Ishikawa (cell line): ENCODE results near the gene PKNOX2.

Experiments
- CEBPB ChIP-seq: IDR thresholded peaks from 2 replicates; pipeline ENCODE4 v1.6.1; 2012
- CREB1 ChIP-seq: IDR thresholded peaks from 2 replicates; pipeline ENCODE4 v1.6.1; 2012; ENCODE audit warnings: low read depth
- EGR1 ChIP-seq: IDR thresholded peaks from 2 replicates; pipeline ENCODE4 v1.6.1; 2012
- EP300 ChIP-seq: IDR thresholded peaks from 2 replicates; pipeline ENCODE4 v1.6.1; 2012; ENCODE audit warnings: borderline replicate concordance
- FOXM1 ChIP-seq: IDR thresholded peaks from 2 replicates; pipeline ENCODE4 v1.6.1; 2012; ENCODE audit warnings: low read depth, borderline replicate concordance
- NFIC ChIP-seq: IDR thresholded peaks from 2 replicates; pipeline ENCODE4 v1.6.1; 2012
- RAD21 ChIP-seq: IDR thresholded peaks from 2 replicates; pipeline ENCODE4 v1.6.1; 2012; ENCODE audit warnings: low read depth
- TAF1 ChIP-seq: IDR thresholded peaks from 2 replicates; pipeline ENCODE4 v1.6.1; 2012; ENCODE audit warnings: low read depth, mild to moderate bottlenecking
- TCF12 ChIP-seq: IDR thresholded peaks from 2 replicates; pipeline ENCODE4 v1.6.1; 2012; ENCODE audit warnings: low read depth
- TEAD4 ChIP-seq: IDR thresholded peaks from 2 replicates; pipeline ENCODE4 v1.6.1; 2012
- YY1 ChIP-seq: IDR thresholded peaks from 2 replicates; pipeline ENCODE4 v1.6.1; 2012; ENCODE audit warnings: low read depth
- ZBTB7A ChIP-seq: IDR thresholded peaks from 2 replicates; pipeline ENCODE4 v1.6.1; 2012; ENCODE audit warnings: low read depth
- TF ChIP-seq, protein P1 (sequence below): IDR thresholded peaks from 2 replicates; pipeline ENCODE4 v1.6.1; 2012; ENCODE audit warnings: low read depth, mild to moderate bottlenecking
- TF ChIP-seq, protein P2 (sequence below): IDR thresholded peaks from 2 replicates; pipeline ENCODE4 v1.6.1; 2012
- TF ChIP-seq, protein P3 (sequence below): IDR thresholded peaks from 2 replicates; pipeline ENCODE4 v1.6.1; 2012

PKNOX2 gene

DNA sequence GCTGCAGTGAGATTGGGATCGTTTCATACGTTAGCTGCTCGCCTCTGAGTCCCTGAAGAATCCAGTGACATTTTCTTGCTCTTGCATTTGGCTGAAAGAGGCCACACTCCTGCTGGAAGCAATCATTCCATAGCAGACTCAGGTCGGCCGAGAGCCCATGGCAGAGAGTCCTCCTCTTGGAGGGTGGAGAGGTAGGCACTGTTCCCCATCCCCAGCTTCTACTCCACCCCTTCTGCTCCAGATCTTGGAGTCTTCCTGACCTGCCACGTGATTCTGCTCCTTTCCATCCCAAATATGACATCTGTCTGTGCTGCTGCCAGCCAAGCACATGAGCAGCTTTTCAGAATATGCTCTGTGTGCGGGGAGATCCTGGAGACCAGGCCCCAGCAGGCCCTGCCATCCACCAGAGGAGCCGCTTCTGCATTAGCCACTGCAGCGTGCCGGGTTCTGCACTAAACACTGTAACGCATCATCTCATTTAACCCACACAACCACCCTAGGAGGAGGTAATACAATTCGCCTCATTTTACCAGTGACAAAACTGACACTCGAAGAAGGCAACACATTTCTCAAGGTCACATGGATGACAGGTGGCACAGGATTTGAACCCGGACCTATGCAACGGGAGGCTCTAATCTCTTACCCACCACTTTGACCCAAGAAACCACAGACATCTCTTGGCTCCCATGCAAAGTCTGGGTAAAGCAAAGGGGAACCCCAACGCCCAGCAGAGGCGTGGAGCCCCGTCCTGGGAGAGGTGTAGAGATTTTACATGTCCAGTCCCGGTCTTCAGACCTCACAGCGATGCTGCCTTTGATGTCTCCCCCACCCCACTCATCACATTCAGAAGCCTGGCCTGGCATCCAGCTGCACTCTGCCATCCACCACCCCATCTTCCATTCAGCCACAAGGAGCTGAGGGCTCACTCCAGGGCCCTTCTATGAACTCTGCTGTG is 252.7 kb downstream of the PKNOX2 start:
- TF ChIP-seq RAD21 (no peak), TCF12 (no peak), ZBTB7A (no peak), TEAD4 (no peak), TAF1 (no peak), NFIC (no peak), FOXM1 (no peak), EP300 (no peak), CEBPB (no peak), EGR1 (no peak), CREB1 (no peak), YY1 (no peak)
- TF ChIP-seq, protein P1, sequence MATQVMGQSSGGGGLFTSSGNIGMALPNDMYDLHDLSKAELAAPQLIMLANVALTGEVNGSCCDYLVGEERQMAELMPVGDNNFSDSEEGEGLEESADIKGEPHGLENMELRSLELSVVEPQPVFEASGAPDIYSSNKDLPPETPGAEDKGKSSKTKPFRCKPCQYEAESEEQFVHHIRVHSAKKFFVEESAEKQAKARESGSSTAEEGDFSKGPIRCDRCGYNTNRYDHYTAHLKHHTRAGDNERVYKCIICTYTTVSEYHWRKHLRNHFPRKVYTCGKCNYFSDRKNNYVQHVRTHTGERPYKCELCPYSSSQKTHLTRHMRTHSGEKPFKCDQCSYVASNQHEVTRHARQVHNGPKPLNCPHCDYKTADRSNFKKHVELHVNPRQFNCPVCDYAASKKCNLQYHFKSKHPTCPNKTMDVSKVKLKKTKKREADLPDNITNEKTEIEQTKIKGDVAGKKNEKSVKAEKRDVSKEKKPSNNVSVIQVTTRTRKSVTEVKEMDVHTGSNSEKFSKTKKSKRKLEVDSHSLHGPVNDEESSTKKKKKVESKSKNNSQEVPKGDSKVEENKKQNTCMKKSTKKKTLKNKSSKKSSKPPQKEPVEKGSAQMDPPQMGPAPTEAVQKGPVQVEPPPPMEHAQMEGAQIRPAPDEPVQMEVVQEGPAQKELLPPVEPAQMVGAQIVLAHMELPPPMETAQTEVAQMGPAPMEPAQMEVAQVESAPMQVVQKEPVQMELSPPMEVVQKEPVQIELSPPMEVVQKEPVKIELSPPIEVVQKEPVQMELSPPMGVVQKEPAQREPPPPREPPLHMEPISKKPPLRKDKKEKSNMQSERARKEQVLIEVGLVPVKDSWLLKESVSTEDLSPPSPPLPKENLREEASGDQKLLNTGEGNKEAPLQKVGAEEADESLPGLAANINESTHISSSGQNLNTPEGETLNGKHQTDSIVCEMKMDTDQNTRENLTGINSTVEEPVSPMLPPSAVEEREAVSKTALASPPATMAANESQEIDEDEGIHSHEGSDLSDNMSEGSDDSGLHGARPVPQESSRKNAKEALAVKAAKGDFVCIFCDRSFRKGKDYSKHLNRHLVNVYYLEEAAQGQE, result no peak
- TF ChIP-seq, protein P2, sequence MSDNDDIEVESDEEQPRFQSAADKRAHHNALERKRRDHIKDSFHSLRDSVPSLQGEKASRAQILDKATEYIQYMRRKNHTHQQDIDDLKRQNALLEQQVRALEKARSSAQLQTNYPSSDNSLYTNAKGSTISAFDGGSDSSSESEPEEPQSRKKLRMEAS, result no peak
- TF ChIP-seq, protein P3, sequence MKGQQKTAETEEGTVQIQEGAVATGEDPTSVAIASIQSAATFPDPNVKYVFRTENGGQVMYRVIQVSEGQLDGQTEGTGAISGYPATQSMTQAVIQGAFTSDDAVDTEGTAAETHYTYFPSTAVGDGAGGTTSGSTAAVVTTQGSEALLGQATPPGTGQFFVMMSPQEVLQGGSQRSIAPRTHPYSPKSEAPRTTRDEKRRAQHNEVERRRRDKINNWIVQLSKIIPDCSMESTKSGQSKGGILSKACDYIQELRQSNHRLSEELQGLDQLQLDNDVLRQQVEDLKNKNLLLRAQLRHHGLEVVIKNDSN, result no peak

DNA sequence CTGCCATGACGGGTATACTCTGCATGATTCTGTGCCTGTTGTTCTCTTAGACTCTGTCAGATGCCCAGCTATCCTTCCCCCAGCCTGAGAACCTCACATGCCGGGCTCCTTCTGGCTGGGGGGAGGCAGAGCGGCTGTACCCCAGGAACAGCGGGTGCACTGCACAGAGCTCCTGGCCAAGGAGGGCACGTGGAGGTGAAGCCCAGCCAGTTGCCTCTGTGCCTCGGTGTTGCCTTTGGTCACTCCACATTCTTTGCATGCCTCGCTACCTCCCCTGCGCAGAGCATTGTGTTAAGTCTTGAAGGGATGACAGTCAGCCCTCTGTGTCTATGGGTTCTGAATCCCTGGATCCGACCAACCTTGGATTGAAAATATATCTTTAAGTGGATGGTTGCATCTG is 253.8 kb downstream of the PKNOX2 start:
- TF ChIP-seq, protein P2, result no peak
- TF ChIP-seq EP300 (no peak), EGR1 (no peak), CEBPB (no peak), FOXM1 (no peak)
- TF ChIP-seq, protein P1, result no peak

DNA sequence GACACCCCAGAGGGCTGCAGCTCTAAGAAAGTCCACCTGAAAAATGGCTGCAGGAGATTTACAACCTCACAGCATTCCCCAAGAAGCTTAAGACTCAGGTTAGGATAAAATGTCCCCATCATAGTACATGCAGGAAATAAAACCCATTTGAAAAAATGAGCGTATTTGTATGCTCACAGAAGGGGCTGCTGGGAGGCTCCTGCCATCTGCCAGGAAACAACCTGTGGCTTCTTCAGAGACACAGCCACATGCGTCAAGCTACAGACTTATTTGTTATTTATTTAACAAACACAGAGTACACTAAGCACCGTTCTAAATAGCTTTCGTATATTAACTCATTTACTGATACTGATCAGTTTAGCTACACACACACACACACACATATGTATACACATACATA is 258.1 kb downstream of the PKNOX2 start:
- TF ChIP-seq TEAD4, result no peak
- TF ChIP-seq FOXM1, result no peak
- TF ChIP-seq YY1, result no peak
- no peak for TF ChIP-seq TCF12
- TF ChIP-seq, protein P1, result no peak
- no peak for TF ChIP-seq TAF1
- no peak for TF ChIP-seq RAD21
- no peak for TF ChIP-seq ZBTB7A
- TF ChIP-seq, protein P2, result no peak
- TF ChIP-seq EGR1, result no peak
- TF ChIP-seq NFIC, result no peak
- no peak for TF ChIP-seq EP300
- no peak for TF ChIP-seq CREB1
- TF ChIP-seq CEBPB, result no peak
- TF ChIP-seq, protein P3, result no peak
